Endothelial cell of umbilical vein (primary cell): ENCODE measurements around the gene RTN4RL1. TPM values are rescaled to one million over a fixed set of nuclear protein-coding genes. Genes with fewer than 3 reads are reported as not detected.

ENCODE experiments used
- BruUV-seq: library from RNA; stranded (reverse); fragments of 400-500 nt; replicated peaks from 2 replicates; lab custom pipeline; 2021; lab: Mats Ljungman, UMichigan
- CTCF ChIA-PET: fragments of 300-600, 350-600 bp; sonication (Branson Sonifier 250); formaldehyde crosslinking; loops from one replicate; lab custom pipeline; 2021; ENCODE audit warnings: antibody characterized with exemption, inconsistent platforms; lab: Charles Lee
- POLR2A ChIA-PET: fragments of 300-600, 350-600 bp; sonication (Branson Sonifier 250); formaldehyde crosslinking; loops from one replicate; lab custom pipeline; 2021; ENCODE audit warnings: antibody characterized with exemption, inconsistent platforms; lab: Charles Lee
- DNase-seq: peaks from one replicate; pipeline ENCODE4 v3.0.0-alpha.2; 2011; ENCODE audit warnings: low read depth, low spot score
- FAIRE-seq: peaks from 2 replicates; lab custom pipeline; 2011; peaks lifted over from hg19 to GRCh38; lab: Jason Lieb, UNC
- H2AFZ ChIP-seq: 2 replicates; pipeline ENCODE4 v1.6.0; 2012; ENCODE audit warnings: low read depth, low read length, control low read depth, inconsistent platforms
- H3K27ac ChIP-seq: 2 replicates; pipeline ENCODE4 v1.5.1; 2011; ENCODE audit warnings: low read depth, mild to moderate bottlenecking, control low read depth, low read length, moderate library complexity; ENCODE audit not compliant: insufficient read depth
- H3K27me3 ChIP-seq, 2 experiments: 2 replicates each; pipeline versions ENCODE4 v1.6.0 to v1.6.1; 2011; ENCODE audit warnings: low read length in 2 of 2, mixed read lengths in 1 of 2; ENCODE audit not compliant: control insufficient read depth in 2 of 2, insufficient read depth in 2 of 2
- H3K36me3 ChIP-seq, 2 experiments: 2 replicates in 1 of 2; 3 replicates in 1 of 2; pipeline ENCODE4 v1.5.1; 2011; ENCODE audit warnings: low read length in 2 of 2, mild to moderate bottlenecking in 1 of 2, moderate library complexity in 1 of 2; ENCODE audit not compliant: control insufficient read depth in 2 of 2, insufficient read depth in 2 of 2; ENCODE audit errors: extremely low read depth in 1 of 2
- H3K4me1 ChIP-seq: 3 replicates; pipeline ENCODE4 v1.5.1; 2011; ENCODE audit warnings: mild to moderate bottlenecking, low read length; ENCODE audit not compliant: control insufficient read depth, insufficient read depth; ENCODE audit errors: extremely low read depth
- H3K4me2 ChIP-seq: 2 replicates; pipeline ENCODE4 v1.6.1; 2011; ENCODE audit warnings: low read length, control low read depth, mixed read lengths; ENCODE audit not compliant: insufficient read depth
- H3K4me3 ChIP-seq, 3 experiments: fragments of 200-600 bp in 1 of 3; sonication (generic), shearing (Covaris generic) in 1 of 3; replicated peaks in 1 of 3; 2 replicates each; pipeline ENCODE4 v1.5.1; 2011 to 2016; ENCODE audit warnings: control low read depth in 3 of 3, low read length in 3 of 3, mild to moderate bottlenecking in 2 of 3, inconsistent platforms in 1 of 3, low read depth in 1 of 3, moderate library complexity in 1 of 3; ENCODE audit not compliant: insufficient read depth in 1 of 3
- H3K79me2 ChIP-seq: 2 replicates; pipeline ENCODE4 v1.6.0; 2012; ENCODE audit warnings: low read length, inconsistent platforms; ENCODE audit not compliant: control insufficient read depth, insufficient read depth
- H3K9ac ChIP-seq: replicated peaks from 2 replicates; pipeline ENCODE3; 2011; ENCODE audit warnings: low read length, control low read depth; ENCODE audit not compliant: insufficient read depth; ENCODE audit errors: extremely low read depth
- H3K9me1 ChIP-seq: replicated peaks from 3 replicates; pipeline ENCODE4 v1.6.0; 2011; ENCODE audit warnings: mild to moderate bottlenecking, low read length; ENCODE audit not compliant: control insufficient read depth, insufficient read depth; ENCODE audit errors: extremely low read depth
- H3K9me3 ChIP-seq: replicated peaks from 2 replicates; pipeline ENCODE4 v1.5.1; 2012; ENCODE audit warnings: low read length, inconsistent platforms; ENCODE audit not compliant: control insufficient read depth, insufficient read depth
- H4K20me1 ChIP-seq: replicated peaks from 2 replicates; pipeline ENCODE3; 2011; ENCODE audit warnings: mild to moderate bottlenecking, low read length; ENCODE audit not compliant: control insufficient read depth, insufficient read depth; ENCODE audit errors: extremely low read depth
- CTCF ChIP-seq, 2 donors: IDR thresholded peaks; 1 replicate in 1 of 2; 2 replicates in 1 of 2; pipeline ENCODE4 v1.5.1; 2011; ENCODE audit warnings: low read length in 2 of 2, mild to moderate bottlenecking in 2 of 2, moderate library complexity in 2 of 2, control low read depth in 1 of 2, inconsistent platforms in 1 of 2, low read depth in 1 of 2; ENCODE audit not compliant: insufficient read depth in 1 of 2; ENCODE audit errors: extremely low read depth in 1 of 2
- EZH2 ChIP-seq: IDR thresholded peaks from 2 replicates; pipeline ENCODE4 v1.6.1; 2012; ENCODE audit warnings: borderline replicate concordance, low read depth, mild to moderate bottlenecking, moderate library complexity, low read length, inconsistent platforms; ENCODE audit not compliant: severe bottlenecking
- FOS ChIP-seq: IDR thresholded peaks from 2 replicates; pipeline ENCODE4 v1.6.1; 2011; ENCODE audit warnings: mild to moderate bottlenecking, low read length, moderate library complexity, borderline replicate concordance; ENCODE audit not compliant: insufficient read depth
- GATA2 ChIP-seq: IDR thresholded peaks from 2 replicates; pipeline ENCODE4 v1.7.0; 2011; ENCODE audit warnings: low read depth, mild to moderate bottlenecking, moderate library complexity, mixed read lengths, low read length; ENCODE audit not compliant: insufficient read length, insufficient read depth
- JUN ChIP-seq: IDR thresholded peaks from 2 replicates; pipeline ENCODE4 v1.6.1; 2011; ENCODE audit warnings: borderline replicate concordance, low read depth; ENCODE audit not compliant: insufficient read length, insufficient read depth
- MYC ChIP-seq: IDR thresholded peaks from one replicate; pipeline ENCODE4 v1.6.1; 2011; ENCODE audit warnings: mild to moderate bottlenecking, low read depth, low read length
- POLR2A ChIP-seq: IDR thresholded peaks from 2 replicates; pipeline ENCODE4 v1.6.1; 2012; ENCODE audit warnings: low read depth, mild to moderate bottlenecking, control low read depth, low read length
- POLR2AphosphoS5 ChIP-seq: IDR thresholded peaks from 2 replicates; pipeline ENCODE4 v1.6.1; 2012; ENCODE audit warnings: low read depth, mild to moderate bottlenecking, control low read depth, low read length, moderate library complexity; ENCODE audit not compliant: insufficient read depth
- dilution Hi-C: fragments of 300-500 bp; cut with MboI; formaldehyde crosslinking; loops from one replicate; pipeline ENCODE4 v1.15.0; 2019; ENCODE audit warnings: low sequenced_read_pairs; ENCODE audit not compliant: extremely low pct_ligation_motif_present
- intact Hi-C: fragments of 100-400 bp; cut with micrococcal nuclease; formaldehyde crosslinking; loops from one replicate; pipeline ENCODE4 v1.10.0; 2022
- polyA plus RNA-seq, 4 experiments: library from polyadenylated mRNA; depleted of rRNA in 3 of 4; stranded (reverse) in 3 of 4; unstranded in 1 of 4; fragments of >200 nt; gene quantifications; 2 replicates each; pipeline versions ENCODE4 v1.2.1 to v1.2.3, GENCODE V29; 2011 to 2012; ENCODE audit warnings: missing spikeins in 1 of 4
- total RNA-seq: library from RNA; stranded (reverse); gene quantifications from 2 replicates; pipeline ENCODE4 v1.2.3, GENCODE V29; 2021
- TF ChIP-seq, protein P1 (sequence below): IDR thresholded peaks from 2 replicates; pipeline ENCODE4 v1.6.1; 2011; ENCODE audit not compliant: insufficient read depth, insufficient read length

Gene RTN4RL1
- total and polyA plus RNA-seq, 2 donors (not counting 3 experiments of a cell fraction or from before 2014, with no cell fraction given) = 0.04 TPM; not detected in 1

- Histone ChIP-seq H3K27me3 (no peaks in the 10 kb centered on the region), H3K9me1 (no peaks in the 10 kb centered on the region), H4K20me1 (no peaks in the 10 kb centered on the region), H3K79me2 (no peaks in the 10 kb centered on the region), H3K36me3 (no peaks in the 10 kb centered on the region), H3K4me1 (no peaks in the 10 kb centered on the region), H3K27ac (no peak overlapping the region), H3K9ac (no peak overlapping the region), H3K9me3 (no peaks in the 10 kb centered on the region), H2AFZ (no peak overlapping the region), H3K4me3 (no peak overlapping the region), H3K4me2 (no peak overlapping the region)
- FAIRE-seq (no peak), DNase-seq (no peak)
- BruUV-seq = no TSS peak
- CTCF ChIA-PET = no interaction called here
- intact Hi-C loops = no loop called here
- POLR2A ChIA-PET = no interaction called here
- TF ChIP-seq POLR2AphosphoS5 = no peak
- TF ChIP-seq, protein P1, sequence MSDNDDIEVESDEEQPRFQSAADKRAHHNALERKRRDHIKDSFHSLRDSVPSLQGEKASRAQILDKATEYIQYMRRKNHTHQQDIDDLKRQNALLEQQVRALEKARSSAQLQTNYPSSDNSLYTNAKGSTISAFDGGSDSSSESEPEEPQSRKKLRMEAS = no peak
- TF ChIP-seq FOS = no peak
- TF ChIP-seq EZH2 = no peak
- TF ChIP-seq POLR2A = no peak
- no peak for TF ChIP-seq CTCF (IDR thresholded peaks at IDR 0.05; ENCODE audit: extremely low read depth in 1 of 2, insufficient read depth in 1 of 2, low read depth in 1 of 2, low read length in 2 of 2)
- no peak for TF ChIP-seq MYC
- TF ChIP-seq JUN = no peak
- no peak for TF ChIP-seq GATA2
- dilution Hi-C loops = no loop called here
Observed at GRCh38 chr17:1961189-1961588, 63.9 kb downstream of the RTN4RL1 start.
